Fibroblast of skin of left biceps (primary cell): ENCODE results near the gene MAP7D3.
A peak's percentile ranks its signal among the peaks of the same experiment; 100 is the strongest.
"Not testable (repeated sequence)": the region's sequence is repeated elsewhere in the genome, so short reads cannot be mapped to it uniquely, and the experiment has no call there.

Experiments used
- DNase-seq, 2 experiments: peaks; one replicate each; pipeline ENCODE4 v3.0.0-alpha.2; 2013; ENCODE audit warnings: low read depth in 2 of 2

MAP7D3 gene

GRCh38 chrX:136183172-136183571 lies 68.0 kb downstream of the MAP7D3 start:
- DNase-seq = no peak

- no peak for DNase-seq
These were observed 68.8 kb downstream of the MAP7D3 start for GRCh38 chrX:136182414-136182813.

DNA sequence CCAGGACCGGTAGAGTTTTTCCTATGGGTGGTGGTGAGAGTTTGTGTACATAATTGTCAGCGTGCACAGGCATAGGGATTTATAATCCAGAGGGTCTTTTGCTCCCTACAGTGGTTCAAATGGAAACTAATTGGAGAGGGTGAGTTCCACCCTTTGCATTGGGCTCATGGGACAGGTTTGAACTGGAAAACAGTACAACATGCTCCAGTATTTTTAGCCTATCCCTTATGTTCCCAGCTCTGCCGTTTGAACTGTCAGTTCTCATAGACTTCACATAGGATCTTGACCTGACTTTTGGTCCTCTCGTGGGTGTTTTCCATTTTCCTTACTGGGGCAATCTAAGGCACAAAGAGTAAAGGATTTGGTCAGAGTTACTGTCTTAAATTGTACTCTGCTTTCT lies 72.1 kb downstream of the MAP7D3 start:
- no peak for DNase-seq

DNA sequence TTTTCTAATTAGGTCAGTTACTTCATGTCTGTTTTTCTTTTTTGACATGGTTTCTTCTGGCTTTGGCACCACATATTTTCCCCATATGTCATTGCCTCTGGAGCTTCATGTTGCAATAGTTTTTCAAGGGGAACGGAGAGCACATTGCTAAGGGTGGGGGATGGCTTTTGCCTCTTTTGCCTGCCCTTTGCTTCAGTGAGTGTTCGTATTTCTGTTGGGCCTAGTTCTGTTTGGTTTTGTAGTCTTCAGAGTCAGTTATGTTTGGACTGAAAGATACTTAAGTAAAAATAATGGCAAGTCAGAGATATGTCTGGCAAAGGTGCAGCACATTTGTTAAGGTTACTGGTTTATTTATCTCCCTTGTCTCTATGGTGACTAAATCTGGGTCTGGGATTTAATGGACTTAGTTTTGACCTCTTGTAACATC lies 74.8 kb downstream of the MAP7D3 start:
- DNase-seq = peak; percentile 79 to 85

DNA sequence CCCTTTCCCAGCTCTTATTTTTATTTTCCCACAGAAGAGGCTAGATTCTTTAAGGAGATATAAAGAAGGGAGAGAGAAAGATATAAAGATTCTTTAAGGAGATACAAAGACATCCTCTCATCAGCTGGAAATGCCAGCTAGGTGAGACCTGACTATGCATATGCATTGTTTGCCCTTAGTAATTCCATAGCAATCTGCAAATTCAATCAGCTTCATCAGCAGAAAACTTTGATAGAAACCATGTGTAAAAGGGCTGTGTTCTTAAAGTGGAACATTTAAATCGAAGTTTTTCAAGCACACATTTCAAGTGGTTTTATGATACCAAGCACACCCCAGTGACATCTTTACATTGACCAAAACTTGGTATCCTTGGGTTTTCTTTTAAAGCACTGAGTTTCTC lies 79.8 kb downstream of the MAP7D3 start:
- no peak for DNase-seq

- DNase-seq = no peak
These were observed 80.9 kb downstream of the MAP7D3 start for GRCh38 chrX:136170139-136170800.

DNA sequence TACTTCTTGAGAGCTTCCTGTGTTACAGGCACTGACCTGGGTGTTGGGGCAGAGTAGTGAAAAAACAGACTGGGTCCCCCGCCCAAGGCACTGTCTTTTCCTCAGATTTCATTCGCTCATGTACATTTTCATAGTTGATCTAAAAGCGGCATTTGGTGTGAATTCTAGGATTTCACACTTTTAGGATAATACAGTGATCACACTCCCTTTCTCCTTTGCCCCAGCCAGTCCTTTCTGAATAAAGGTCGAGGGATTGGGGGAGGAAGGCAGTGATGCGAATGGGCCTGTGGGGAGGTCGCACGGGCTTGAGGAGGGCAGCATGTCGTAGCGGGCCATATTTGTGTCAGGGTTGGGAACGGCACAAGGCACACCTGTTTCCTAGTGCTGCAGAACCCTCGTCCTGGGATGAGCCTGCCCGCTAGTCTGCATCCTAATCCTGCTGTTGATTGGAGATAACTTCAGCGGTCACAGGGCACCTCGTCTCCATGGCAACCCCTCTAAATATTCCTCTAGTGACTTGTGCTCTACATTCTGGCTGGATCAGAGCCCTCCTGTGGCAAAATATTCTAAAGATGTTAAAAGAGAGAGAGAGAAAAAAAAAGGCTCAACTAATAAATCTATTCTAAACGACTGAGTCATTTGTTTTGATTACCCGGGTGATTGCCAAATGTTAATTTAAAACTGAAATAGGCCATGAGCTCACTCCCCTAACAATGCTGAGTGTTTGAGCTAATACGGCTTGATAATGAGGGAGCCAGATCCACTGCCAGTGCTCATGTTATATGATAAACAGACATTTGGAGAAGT lies 82.1 kb downstream of the MAP7D3 start:
- DNase-seq = peak; percentile 92 to 95

DNA sequence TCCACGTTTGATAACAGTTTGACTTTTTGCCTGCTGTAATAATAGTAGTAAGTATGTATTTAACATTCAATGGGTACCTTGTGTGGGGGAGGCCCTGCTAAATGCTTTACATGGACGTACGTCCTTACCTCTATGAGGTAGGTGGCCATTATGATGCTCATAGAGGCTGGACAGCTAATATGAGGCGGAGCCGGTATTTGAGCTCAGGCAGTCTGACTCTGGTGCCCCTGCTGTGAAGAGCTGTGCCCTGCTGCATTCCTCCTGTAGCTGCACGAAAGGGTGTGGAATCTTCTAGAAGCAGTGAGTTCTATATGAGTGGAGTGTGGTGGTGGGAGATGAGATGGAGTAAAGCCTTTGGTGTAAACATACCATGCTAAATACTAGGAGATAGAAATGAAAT lies 83.2 kb downstream of the MAP7D3 start:
- DNase-seq = not testable (repeated sequence)

DNA sequence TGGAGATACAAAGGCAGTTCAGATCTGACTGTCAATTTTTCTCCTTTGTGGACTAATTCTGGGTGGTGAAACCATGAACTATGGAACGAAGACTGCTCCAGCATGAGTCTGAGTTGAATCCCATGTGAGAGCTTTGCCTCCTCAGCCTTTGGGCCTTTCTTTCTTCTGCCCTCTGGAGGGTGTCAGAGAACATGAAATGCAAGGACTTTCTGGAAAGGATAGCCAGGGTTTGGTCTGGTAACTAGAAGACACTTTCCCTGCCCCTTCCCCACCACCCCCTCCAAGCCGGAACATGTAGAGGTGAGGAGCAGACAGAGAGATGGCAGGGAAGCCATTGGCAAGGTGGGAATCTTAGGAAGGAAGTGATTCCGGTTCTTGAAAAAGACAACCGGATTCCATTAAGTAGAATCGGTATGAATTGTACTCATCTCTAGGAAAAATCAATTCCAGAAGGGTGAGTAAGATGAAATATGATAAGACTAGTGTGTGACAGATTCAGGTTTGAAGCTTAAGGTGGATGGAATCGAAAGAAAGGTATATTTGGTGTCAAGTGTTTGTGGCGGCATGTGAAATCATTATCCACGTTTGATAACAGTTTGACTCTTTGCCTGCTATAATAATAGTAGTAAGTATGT lies 84.9 kb downstream of the MAP7D3 start:
- DNase-seq = no peak

DNA sequence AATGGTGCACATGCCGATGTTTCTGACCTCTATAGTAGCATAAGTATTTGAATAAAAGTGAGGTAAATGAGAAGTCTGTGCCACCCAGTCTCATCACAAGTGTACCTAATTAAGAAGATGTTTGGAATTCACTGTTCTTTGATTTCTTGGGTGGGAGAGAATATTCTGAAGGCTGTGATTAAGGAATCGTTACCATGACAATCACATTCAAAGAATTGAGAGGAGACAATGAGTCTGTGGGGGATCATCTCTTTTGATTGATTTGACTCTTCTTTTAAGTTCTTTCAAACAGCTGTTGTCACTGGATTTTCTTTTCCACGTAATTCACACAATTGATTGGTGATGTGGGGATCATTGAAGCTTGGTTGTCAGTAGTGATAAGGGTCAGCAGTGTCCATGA lies 85.8 kb downstream of the MAP7D3 start:
- DNase-seq = no peak

- no peak for DNase-seq
These were observed 87.5 kb downstream of the MAP7D3 start for GRCh38 chrX:136163689-136164088.
